ENCODE data around the gene CHIA. TPM values are rescaled to one million over a fixed set of nuclear protein-coding genes. Genes with fewer than 3 reads are reported as not detected.

The CHIA gene
- total RNA-seq: not detected in 2 replicates

GRCh38 chr1:111290630-111291029, at the start of gene CHIA:
Gene CHIA (plus strand): TSS chr1:111290851. CDS start chr1:111310468, 19,617 bp downstream.
- Mint-ChIP-seq H3K4me3 (no peak within 1 kb of the TSS), H3K27me3 (peaks cover 2% of the 10 kb centered on the region), H3K4me1 (peaks cover 2% of the 10 kb centered on the region), H3K9me3 (no peaks in the 10 kb centered on the region), H3K27ac (no peak within 1 kb of the TSS), H3K36me3 (ENCODE audit: low read depth) (no peaks in the 10 kb centered on the region)
- intact Hi-C loops (cut with micrococcal nuclease): no loop called here
- no peak for DNase-seq

GRCh38 chr1:111241797-111242196, 48.9 kb upstream of the CHIA start:
- intact Hi-C loops (cut with micrococcal nuclease): no loop called here
- no peak for DNase-seq
- Mint-ChIP-seq H3K27ac (no peak overlapping the region), H3K9me3 (peaks cover 9% of the 10 kb centered on the region), H3K36me3 (ENCODE audit: low read depth) (peaks cover 49% of the 10 kb centered on the region), H3K4me3 (no peak overlapping the region), H3K27me3 (no peaks in the 10 kb centered on the region), H3K4me1 (no peaks in the 10 kb centered on the region)

GRCh38 chr1:111242805-111243523, 47.7 kb upstream of the CHIA start:
- Mint-ChIP-seq H3K27ac (no peak overlapping the region), H3K36me3 (ENCODE audit: low read depth) (peaks cover 37% of the 10 kb centered on the region), H3K9me3 (peaks cover 9% of the 10 kb centered on the region), H3K4me3 (no peak overlapping the region), H3K4me1 (no peaks in the 10 kb centered on the region), H3K27me3 (no peaks in the 10 kb centered on the region)
- intact Hi-C loops (cut with micrococcal nuclease): no loop called here
- DNase-seq: no peak

- Mint-ChIP-seq H3K4me1 (peaks cover 9% of the 10 kb centered on the region), H3K9me3 (no peaks in the 10 kb centered on the region), H3K36me3 (ENCODE audit: low read depth) (peaks cover 14% of the 10 kb centered on the region), H3K27ac (no peak overlapping the region), H3K27me3 (no peaks in the 10 kb centered on the region), H3K4me3 (no peak overlapping the region)
- no peak for DNase-seq
- intact Hi-C loops (cut with micrococcal nuclease): no loop called here
Observed at GRCh38 chr1:111247125-111247838, 43.4 kb upstream of the CHIA start.

- peaks cover 9% of the 10 kb centered on the region for H3K4me1 Mint-ChIP-seq
- no peaks in the 10 kb centered on the region for H3K9me3 Mint-ChIP-seq
- H3K27ac Mint-ChIP-seq: no peak overlapping the region
- no peaks in the 10 kb centered on the region for H3K36me3 Mint-ChIP-seq (ENCODE audit: low read depth)
- DNase-seq: no peak
- no peak overlapping the region for H3K4me3 Mint-ChIP-seq
- H3K27me3 Mint-ChIP-seq: peaks cover 2% of the 10 kb centered on the region
- intact Hi-C loops (cut with micrococcal nuclease): no loop called here
Observed at GRCh38 chr1:111249960-111250359, 40.7 kb upstream of the CHIA start.

GRCh38 chr1:111251570-111251969, 39.1 kb upstream of the CHIA start:
- intact Hi-C loops (cut with micrococcal nuclease): no loop called here
- Mint-ChIP-seq H3K4me1 (peaks cover 9% of the 10 kb centered on the region), H3K36me3 (ENCODE audit: low read depth) (no peaks in the 10 kb centered on the region), H3K9me3 (no peaks in the 10 kb centered on the region), H3K27ac (no peak overlapping the region), H3K27me3 (peaks cover 9% of the 10 kb centered on the region), H3K4me3 (no peak overlapping the region)
- peak; percentile 66 for DNase-seq

DNA sequence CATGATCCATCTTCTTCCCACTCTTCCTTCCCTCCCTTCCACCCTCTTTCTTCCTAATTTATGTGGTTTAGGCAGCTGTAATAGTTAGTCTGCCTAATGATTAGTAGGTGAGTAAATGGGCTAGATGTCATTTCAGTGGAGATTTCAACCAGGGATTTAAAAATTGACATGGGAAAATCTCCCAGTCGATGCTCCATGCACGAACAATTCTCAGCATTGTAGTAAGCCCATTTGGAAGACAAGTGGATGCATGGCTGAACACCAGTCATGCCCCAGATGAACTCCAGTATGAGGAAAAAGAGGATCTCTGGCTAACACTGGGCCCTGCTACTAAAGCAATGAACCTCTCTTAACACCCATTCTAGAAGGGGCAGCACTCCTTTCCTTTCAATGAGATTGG, 37.9 kb upstream of the CHIA start:
- Mint-ChIP-seq H3K4me1 (peaks cover 9% of the 10 kb centered on the region), H3K36me3 (ENCODE audit: low read depth) (no peaks in the 10 kb centered on the region), H3K27me3 (peaks cover 9% of the 10 kb centered on the region), H3K27ac (no peak overlapping the region), H3K4me3 (no peak overlapping the region), H3K9me3 (no peaks in the 10 kb centered on the region)
- DNase-seq: no peak
- intact Hi-C loops (cut with micrococcal nuclease): no loop called here

GRCh38 chr1:111253876-111254275, 36.8 kb upstream of the CHIA start:
- no peak for DNase-seq
- no peak overlapping the region for H3K4me3 Mint-ChIP-seq
- H3K4me1 Mint-ChIP-seq: peaks cover 9% of the 10 kb centered on the region
- H3K36me3 Mint-ChIP-seq (ENCODE audit: low read depth): no peaks in the 10 kb centered on the region
- no peaks in the 10 kb centered on the region for H3K9me3 Mint-ChIP-seq
- peaks cover 9% of the 10 kb centered on the region for H3K27me3 Mint-ChIP-seq
- intact Hi-C loops (cut with micrococcal nuclease): no loop called here
- no peak overlapping the region for H3K27ac Mint-ChIP-seq

GRCh38 chr1:111256988-111257658, 33.5 kb upstream of the CHIA start:
- intact Hi-C loops (cut with micrococcal nuclease): no loop called here
- Mint-ChIP-seq H3K27ac (no peak overlapping the region), H3K27me3 (peaks cover 22% of the 10 kb centered on the region), H3K4me1 (peaks cover under 1% of the 10 kb centered on the region), H3K4me3 (no peak overlapping the region), H3K36me3 (ENCODE audit: low read depth) (no peaks in the 10 kb centered on the region), H3K9me3 (peaks cover 2% of the 10 kb centered on the region)
- no peak for DNase-seq

DNA sequence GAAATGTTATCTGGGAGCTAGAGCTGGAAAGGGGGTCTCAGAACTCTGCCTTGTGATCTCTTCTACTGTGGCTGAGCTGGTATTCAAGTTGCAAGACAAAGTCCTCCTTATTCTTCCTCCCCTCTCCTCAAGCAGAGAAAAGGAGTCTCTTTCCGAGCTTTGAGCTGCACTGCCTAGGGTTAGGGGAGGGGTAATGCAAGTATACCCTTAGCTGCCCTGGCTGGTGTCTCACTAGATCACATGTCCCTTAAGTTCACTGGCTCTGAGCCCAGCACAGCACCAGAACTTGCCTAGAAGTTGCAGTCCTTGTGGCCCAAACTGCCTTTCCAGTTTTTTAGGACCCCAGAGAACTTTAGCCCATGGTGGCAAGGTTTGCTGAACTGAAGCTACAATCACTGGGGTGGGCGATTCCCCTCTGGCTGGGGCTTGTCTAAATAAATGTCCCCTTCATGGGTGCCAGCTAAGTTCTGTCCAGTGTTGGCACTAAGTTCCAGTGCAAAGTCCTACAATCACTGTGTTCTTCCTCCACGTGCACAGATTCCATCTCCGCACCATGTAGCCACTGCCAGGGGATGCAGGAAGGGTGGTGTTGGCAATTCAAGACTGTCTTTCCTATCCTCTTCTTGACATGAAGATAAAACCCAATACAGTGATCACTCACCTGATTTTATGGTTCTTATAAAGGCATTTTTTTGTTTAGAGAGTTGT, 22.7 kb upstream of the CHIA start:
- DNase-seq: no peak
- H3K4me1 Mint-ChIP-seq: no peaks in the 10 kb centered on the region
- intact Hi-C loops (cut with micrococcal nuclease): no loop called here
- no peaks in the 10 kb centered on the region for H3K36me3 Mint-ChIP-seq (ENCODE audit: low read depth)
- peaks cover 20% of the 10 kb centered on the region for H3K9me3 Mint-ChIP-seq
- no peak overlapping the region for H3K4me3 Mint-ChIP-seq
- H3K27ac Mint-ChIP-seq: no peak overlapping the region
- peaks cover 68% of the 10 kb centered on the region for H3K27me3 Mint-ChIP-seq

DNA sequence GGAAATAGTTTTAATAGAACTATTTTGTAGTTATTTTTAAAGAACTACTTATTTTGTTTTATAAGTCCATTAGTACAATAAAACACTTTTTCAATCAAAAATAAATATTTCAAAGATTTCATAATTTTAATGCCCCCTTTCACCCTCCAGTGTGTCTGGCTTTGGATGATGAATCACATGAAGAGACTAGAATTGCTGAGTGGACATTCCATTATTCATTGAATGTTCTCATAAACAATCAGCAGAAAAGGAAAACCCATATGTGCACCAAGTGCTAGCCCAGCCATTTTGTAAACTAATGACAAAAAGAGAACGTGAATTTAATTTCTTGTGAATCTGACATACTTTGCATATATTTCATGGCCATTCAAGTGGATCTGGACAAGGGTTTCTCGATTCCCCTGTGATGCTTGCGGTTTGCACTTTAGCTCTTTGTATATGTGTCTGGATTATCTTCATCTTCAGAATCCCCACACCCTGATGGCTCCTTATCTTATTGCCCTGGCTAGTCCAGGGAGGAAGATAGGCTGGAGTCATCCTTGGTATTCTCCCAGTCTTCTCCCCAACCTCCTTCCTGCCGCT, 20.7 kb upstream of the CHIA start:
- intact Hi-C loops (cut with micrococcal nuclease): loop anchor here (5.0 kb wide), 1 partner anchor 132 kb away; no protein-coding TSS in a partner anchor
- H3K36me3 Mint-ChIP-seq (ENCODE audit: low read depth): no peaks in the 10 kb centered on the region
- peaks cover 51% of the 10 kb centered on the region for H3K27me3 Mint-ChIP-seq
- peaks cover 10% of the 10 kb centered on the region for H3K9me3 Mint-ChIP-seq
- no peak for DNase-seq
- no peak overlapping the region for H3K4me3 Mint-ChIP-seq
- peaks cover 7% of the 10 kb centered on the region for H3K4me1 Mint-ChIP-seq
- no peak overlapping the region for H3K27ac Mint-ChIP-seq

DNA sequence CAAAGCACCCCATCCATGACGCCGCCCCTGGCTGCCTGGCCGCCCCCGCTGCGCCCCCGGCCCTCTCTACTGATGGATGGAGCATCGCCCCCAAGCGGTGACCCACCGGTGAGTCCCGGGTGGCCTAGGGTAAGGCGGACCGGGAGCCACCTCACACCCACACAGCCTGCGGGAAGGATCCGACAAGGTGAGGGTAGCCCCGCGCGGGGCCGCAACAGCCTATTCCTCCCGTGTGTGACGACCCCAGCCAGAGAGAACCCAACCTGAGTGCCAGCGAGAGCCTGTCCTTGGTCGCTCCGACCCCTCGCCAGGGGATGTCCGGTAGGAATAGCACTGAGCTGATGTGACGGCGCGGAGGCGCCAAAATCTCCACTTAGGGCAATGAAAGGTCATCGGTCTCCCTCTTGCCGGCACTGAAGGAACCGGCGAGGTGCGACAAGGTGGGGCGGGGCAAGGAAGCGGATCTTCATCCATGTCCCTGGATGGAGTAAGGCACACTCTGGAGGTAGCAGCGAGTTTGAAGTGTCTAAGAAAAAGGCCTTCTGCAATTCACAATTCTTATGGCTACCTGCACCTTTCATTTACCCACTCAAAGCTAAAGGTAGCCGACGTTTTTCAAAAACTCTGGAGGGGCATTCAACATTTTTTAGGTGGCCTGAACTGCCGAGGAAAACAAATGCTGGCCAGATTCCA, 19.7 kb upstream of the CHIA start:
- peak overlapping the region; percentile 42 for H3K4me3 Mint-ChIP-seq
- peaks cover 9% of the 10 kb centered on the region for H3K9me3 Mint-ChIP-seq
- no peak overlapping the region for H3K27ac Mint-ChIP-seq
- no peak for DNase-seq
- H3K4me1 Mint-ChIP-seq: peaks cover 13% of the 10 kb centered on the region
- intact Hi-C loops (cut with micrococcal nuclease): loop anchor here (5.0 kb wide), 1 partner anchor 131 kb away; no protein-coding TSS in a partner anchor
- no peaks in the 10 kb centered on the region for H3K36me3 Mint-ChIP-seq (ENCODE audit: low read depth)
- H3K27me3 Mint-ChIP-seq: peaks cover 44% of the 10 kb centered on the region

DNA sequence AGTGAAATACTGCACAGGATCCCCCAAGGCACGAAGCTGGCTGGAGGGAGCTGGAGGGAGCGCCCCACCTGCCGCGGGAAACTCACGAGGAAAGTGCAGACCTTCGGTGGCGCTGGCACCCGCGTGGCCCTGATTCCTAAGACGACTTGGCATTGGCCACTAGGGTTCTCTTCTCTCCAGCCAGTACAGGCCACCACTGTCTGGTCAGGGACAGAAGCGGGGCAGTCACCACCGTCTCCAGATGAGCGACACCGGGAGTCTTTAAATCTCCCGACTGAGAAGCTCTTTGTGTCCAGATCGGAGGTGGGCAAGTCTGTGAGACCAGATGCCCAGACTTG, 19.2 kb upstream of the CHIA start:
- no peak overlapping the region for H3K4me3 Mint-ChIP-seq

More for the DNA sequence above, 19.2 kb upstream of the CHIA start:
- Mint-ChIP-seq H3K4me1 (peaks cover 17% of the 10 kb centered on the region), H3K9me3 (peaks cover 5% of the 10 kb centered on the region), H3K27me3 (peaks cover 39% of the 10 kb centered on the region), H3K36me3 (ENCODE audit: low read depth) (no peaks in the 10 kb centered on the region), H3K27ac (no peak overlapping the region)
- DNase-seq: no peak
- intact Hi-C loops (cut with micrococcal nuclease): loop anchor here (5.0 kb wide), 1 partner anchor 131 kb away; no protein-coding TSS in a partner anchor
